H1 (cell line): ENCODE data around the gene TMEM117. TPM values are rescaled to one million over a fixed set of nuclear protein-coding genes. Genes with fewer than 3 reads are reported as not detected.

Experiments
- CTCF ChIA-PET: fragments of 300-600 bp; sonication (Branson Sonifier 250); formaldehyde crosslinking; loops from one replicate; lab custom pipeline; 2021; ENCODE audit not compliant: partially characterized antibody; lab: Charles Lee
- POLR2A ChIA-PET: fragments of 300-600 bp; sonication (Branson Sonifier 250); formaldehyde crosslinking; loops from one replicate; lab custom pipeline; 2021; ENCODE audit warnings: inconsistent platforms; ENCODE audit not compliant: partially characterized antibody; lab: Charles Lee
- DNase-seq, 2 experiments: peaks; one replicate each; pipeline versions ENCODE4 v3.0.0 to v3.0.0-alpha.2; 2010 to 2022; ENCODE audit warnings: low spot score in 2 of 2, low read depth in 1 of 2, mixed read lengths in 1 of 2
- FAIRE-seq: peaks from 2 replicates; lab custom pipeline; 2011; peaks lifted over from hg19 to GRCh38; lab: Jason Lieb, UNC
- H2AFZ ChIP-seq: 2 replicates; pipeline ENCODE4 v1.8.1; 2012; ENCODE audit warnings: low read length, inconsistent platforms
- H2AK5ac ChIP-seq: 2 replicates; pipeline ENCODE4 v1.6.1; 2013; ENCODE audit warnings: low read depth, low read length
- H2BK120ac ChIP-seq: replicated peaks from 2 replicates; pipeline ENCODE3; 2013; ENCODE audit warnings: low read depth, low read length, inconsistent platforms
- H2BK12ac ChIP-seq: 2 replicates; pipeline ENCODE4 v1.6.1; 2013; ENCODE audit warnings: low read depth, low read length
- H2BK15ac ChIP-seq: 2 replicates; pipeline ENCODE4 v1.6.1; 2013; ENCODE audit warnings: low read length
- H2BK20ac ChIP-seq: 2 replicates; pipeline ENCODE4 v1.6.1; 2013; ENCODE audit warnings: low read length
- H2BK5ac ChIP-seq: 2 replicates; pipeline ENCODE4 v1.6.1; 2013; ENCODE audit warnings: low read depth, low read length
- H3K14ac ChIP-seq: 2 replicates; pipeline ENCODE4 v1.6.1; 2013; ENCODE audit warnings: inconsistent platforms; ENCODE audit not compliant: insufficient read length
- H3K18ac ChIP-seq: 2 replicates; pipeline ENCODE4 v1.6.1; 2013; ENCODE audit warnings: low read length; ENCODE audit errors: extremely low read depth
- H3K23ac ChIP-seq: 2 replicates; pipeline ENCODE4 v1.6.1; 2013; ENCODE audit warnings: inconsistent platforms; ENCODE audit not compliant: insufficient read length
- H3K23me2 ChIP-seq: 2 replicates; pipeline ENCODE4 v1.6.1; 2013; ENCODE audit warnings: low read depth, low read length
- H3K27ac ChIP-seq: 2 replicates; pipeline ENCODE4 v1.6.1; 2011; ENCODE audit warnings: low read depth, low read length, inconsistent platforms
- H3K27me3 ChIP-seq, 4 experiments: replicated peaks in 1 of 4; 1 replicate in 1 of 4; 2 replicates in 3 of 4; pipeline versions ENCODE4 v1.6.1 to v1.8.1; 2011 to 2013; ENCODE audit warnings: low read length in 3 of 4, mild to moderate bottlenecking in 3 of 4, inconsistent platforms in 2 of 4, mixed read lengths in 2 of 4, moderate library complexity in 1 of 4; ENCODE audit not compliant: control insufficient read depth in 3 of 4, insufficient read depth in 3 of 4; ENCODE audit errors: extremely low read depth in 1 of 4
- H3K36me3 ChIP-seq, 4 experiments: 2 replicates each; pipeline versions ENCODE4 v1.6.1 to v1.8.1; 2011 to 2013; ENCODE audit warnings: mild to moderate bottlenecking in 4 of 4, low read length in 3 of 4, moderate library complexity in 2 of 4, control low read depth in 1 of 4, inconsistent platforms in 1 of 4; ENCODE audit not compliant: insufficient read depth in 4 of 4, control insufficient read depth in 2 of 4
- H3K4ac ChIP-seq: replicated peaks from 2 replicates; pipeline ENCODE3; 2013; ENCODE audit warnings: low read length, low read depth, mixed read lengths, inconsistent platforms; ENCODE audit not compliant: insufficient read length
- H3K4me1 ChIP-seq, 4 experiments: replicated peaks in 1 of 4; 1 replicate in 1 of 4; 2 replicates in 3 of 4; pipeline versions ENCODE4 v1.6.1 to v1.8.1; 2011 to 2013; ENCODE audit warnings: low read length in 3 of 4, inconsistent platforms in 2 of 4, mixed read lengths in 1 of 4; ENCODE audit not compliant: insufficient read depth in 4 of 4, control insufficient read depth in 3 of 4
- H3K4me2 ChIP-seq, 2 experiments: 2 replicates each; pipeline versions ENCODE4 v1.6.1 to v1.8.1; 2011 to 2013; ENCODE audit warnings: low read depth in 2 of 2, low read length in 2 of 2, control low read depth in 1 of 2, inconsistent platforms in 1 of 2, mild to moderate bottlenecking in 1 of 2; ENCODE audit not compliant: insufficient read depth in 1 of 2
- H3K4me3 ChIP-seq, 4 experiments: fragments of 200-600, 300-600 bp in 1 of 4; sonication (generic), shearing (Covaris generic), sonication (Bioruptor Twin) in 1 of 4; 2 replicates each; pipeline versions ENCODE4 v1.5.1 to v1.8.1; 2011 to 2016; ENCODE audit warnings: low read length in 4 of 4, low read depth in 3 of 4, control low read depth in 2 of 4, inconsistent platforms in 2 of 4, mild to moderate bottlenecking in 2 of 4, mixed read lengths in 1 of 4, moderate library complexity in 1 of 4; ENCODE audit not compliant: insufficient read depth in 2 of 4; ENCODE audit errors: extremely low read depth in 1 of 4
- H3K56ac ChIP-seq: replicated peaks from 2 replicates; pipeline ENCODE3; 2013; ENCODE audit warnings: low read depth, mild to moderate bottlenecking, mixed read lengths, low read length, inconsistent platforms; ENCODE audit not compliant: insufficient read length
- H3K79me1 ChIP-seq: 2 replicates; pipeline ENCODE4 v1.6.1; 2013; ENCODE audit warnings: low read depth, low read length, control low read depth
- H3K79me2 ChIP-seq, 2 experiments: 2 replicates each; pipeline versions ENCODE4 v1.6.1 to v1.8.1; 2012 to 2013; ENCODE audit warnings: low read length in 2 of 2, mild to moderate bottlenecking in 2 of 2, inconsistent platforms in 1 of 2; ENCODE audit not compliant: insufficient read depth in 2 of 2, control insufficient read depth in 1 of 2
- H3K9ac ChIP-seq, 4 experiments: replicated peaks in 1 of 4; 1 replicate in 1 of 4; 2 replicates in 3 of 4; pipeline versions ENCODE4 v1.6.1 to v1.8.1; 2011 to 2013; ENCODE audit warnings: low read depth in 3 of 4, low read length in 3 of 4, control low read depth in 2 of 4, mild to moderate bottlenecking in 2 of 4, moderate library complexity in 2 of 4, inconsistent platforms in 1 of 4; ENCODE audit errors: extremely low read depth in 1 of 4
- H3K9me3 ChIP-seq, 2 experiments: 2 replicates each; pipeline versions ENCODE4 v1.6.1 to v1.8.1; 2012 to 2013; ENCODE audit warnings: mild to moderate bottlenecking in 2 of 2, moderate library complexity in 2 of 2, control low read depth in 1 of 2, inconsistent platforms in 1 of 2, low read depth in 1 of 2, low read length in 1 of 2, mixed read lengths in 1 of 2; ENCODE audit not compliant: insufficient read depth in 2 of 2
- H4K20me1 ChIP-seq, 2 experiments: replicated peaks in 1 of 2; 2 replicates each; pipeline versions ENCODE3 to v1.8.1; 2011 to 2013; ENCODE audit warnings: inconsistent platforms in 2 of 2, low read length in 2 of 2, mild to moderate bottlenecking in 1 of 2; ENCODE audit not compliant: insufficient read depth in 2 of 2, control insufficient read depth in 1 of 2
- H4K5ac ChIP-seq: 2 replicates; pipeline ENCODE4 v1.6.1; 2013; ENCODE audit warnings: low read length, low read depth, mixed read lengths, inconsistent platforms; ENCODE audit not compliant: insufficient read length
- H4K8ac ChIP-seq: 2 replicates; pipeline ENCODE4 v1.8.0; 2013; ENCODE audit warnings: mild to moderate bottlenecking, moderate library complexity, low read length, inconsistent platforms; ENCODE audit not compliant: insufficient read depth; ENCODE audit errors: extremely low read depth
- H4K91ac ChIP-seq: replicated peaks from 2 replicates; pipeline ENCODE3; 2013; ENCODE audit warnings: low read length, mixed read lengths, inconsistent platforms; ENCODE audit not compliant: insufficient read length
- CBX5 ChIP-seq: fragments of 300-800, 300-1000 bp; sonication (generic); IDR thresholded peaks from 2 replicates; pipeline ENCODE4 v1.7.1; 2016; ENCODE audit warnings: antibody characterized with exemption, low read length, low read depth
- CBX8 ChIP-seq: fragments of 300-800, 300-1000 bp; sonication (generic); IDR thresholded peaks from 2 replicates; pipeline ENCODE4 v1.7.1; 2016; ENCODE audit warnings: low read depth, low read length, borderline replicate concordance
- CTBP2 ChIP-seq: IDR thresholded peaks from 2 replicates; pipeline ENCODE4 v1.7.0; 2011; ENCODE audit warnings: borderline replicate concordance, mild to moderate bottlenecking, moderate library complexity, mixed read lengths, low read length; ENCODE audit not compliant: insufficient read depth, insufficient read length
- EZH2 ChIP-seq: fragments of 200-600 bp; sonication (generic); IDR thresholded peaks from 2 replicates; pipeline ENCODE4 v1.7.1; 2012; ENCODE audit warnings: low read depth, mild to moderate bottlenecking, moderate library complexity, low read length, inconsistent platforms; ENCODE audit not compliant: severe bottlenecking
- KDM4A ChIP-seq: IDR thresholded peaks from one replicate; pipeline ENCODE4 v1.7.1; 2012; ENCODE audit warnings: low read depth, mild to moderate bottlenecking, moderate library complexity, low read length, inconsistent platforms; ENCODE audit not compliant: severe bottlenecking
- POU5F1 ChIP-seq: IDR thresholded peaks from 2 replicates; pipeline ENCODE4 v1.6.1; 2011; ENCODE audit warnings: low read depth, mild to moderate bottlenecking, low read length, moderate library complexity
- SRF ChIP-seq: IDR thresholded peaks from 2 replicates; pipeline ENCODE4 v1.6.1; 2011; ENCODE audit warnings: mild to moderate bottlenecking, low read depth, low read length, moderate library complexity
- TAF7 ChIP-seq: optimal IDR thresholded peaks from 2 replicates; pipeline ENCODE3; 2011; ENCODE audit warnings: low read depth, mild to moderate bottlenecking, inconsistent platforms, low read length, moderate library complexity, borderline replicate concordance
- WGBS, 2 experiments: shearing (Covaris generic) in 1 of 2; methylation state at CpG; one replicate each; pipeline versions ENCODE4 v1.1.6 to v1.1.7; 2013 to 2015; ENCODE audit warnings: low lambda C conversion rate in 2 of 2, mixed read lengths in 2 of 2, inconsistent platforms in 1 of 2, low coverage in 1 of 2, missing lambda C conversion rate in 1 of 2; ENCODE audit not compliant: insufficient replicate concordance in 2 of 2, insufficient coverage in 1 of 2, insufficient read length in 1 of 2; ENCODE audit errors: extremely low coverage in 1 of 2, missing lambda C conversion rate in 1 of 2; 5-methylcytosine and 5-hydroxymethylcytosine counted together
- polyA plus RNA-seq, 7 experiments: library from polyadenylated mRNA; depleted of rRNA in 3 of 7; stranded (reverse) in 5 of 7; unstranded in 2 of 7; fragments of >200 nt in 5 of 7; fragments of 200-250 nt in 2 of 7; gene quantifications; 1 replicate in 5 of 7; 2 replicates in 1 of 7; 4 replicates in 1 of 7; pipeline versions ENCODE4 v1.2.1 to v1.2.3, GENCODE V29; 2011 to 2013; ENCODE audit warnings: missing spikeins in 2 of 7, mixed read lengths in 2 of 7
- total RNA-seq: library from RNA; stranded (reverse); fragmentation: NEBNext Ultra II Directional; extraction: Animal tissue kit (Norgen Biotek cat#: 25700); gene quantifications from 2 replicates; pipeline ENCODE4 v1.2.1, GENCODE V29; 2021
- TF ChIP-seq, protein P1 (sequence below), 3 experiments: IDR thresholded peaks; 1 replicate in 2 of 3; 2 replicates in 1 of 3; pipeline versions ENCODE4 v1.5.1 to v1.6.1; 2011; ENCODE audit warnings: low read length in 3 of 3, mild to moderate bottlenecking in 3 of 3, inconsistent platforms in 2 of 3, low read depth in 1 of 3, moderate library complexity in 1 of 3; ENCODE audit not compliant: insufficient read depth in 1 of 3; ENCODE audit errors: control extremely low read depth in 1 of 3
- TF ChIP-seq, protein P2 (sequence below): IDR thresholded peaks from 2 replicates; pipeline ENCODE4 v1.6.1; 2011; ENCODE audit warnings: low read depth, mild to moderate bottlenecking, low read length; ENCODE audit not compliant: insufficient read depth

Gene TMEM117
- total and polyA plus RNA-seq, 2 of the 8 experiments (the other 6 are each of a cell fraction or from before 2014, with no cell fraction given) = 0.80 to 1.4 TPM

DNA sequence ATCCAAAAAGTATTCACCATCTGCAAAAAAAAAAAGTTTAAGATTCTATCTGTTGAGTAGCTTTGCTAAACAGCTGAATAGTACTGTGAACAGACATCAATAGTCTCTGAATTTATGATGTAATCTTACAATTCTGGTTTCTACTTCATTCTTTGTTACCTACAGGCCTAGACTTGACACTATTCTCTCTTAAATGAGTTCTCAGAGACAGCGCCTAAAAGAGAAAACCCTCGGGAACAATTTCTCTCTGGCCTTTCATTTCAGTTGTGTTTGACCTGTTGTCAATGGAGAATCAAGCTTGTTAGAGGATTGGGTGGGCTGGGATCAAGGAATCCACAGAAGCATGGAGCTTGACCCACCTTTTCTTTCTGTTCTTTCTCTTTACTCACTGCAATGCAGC, 23.8 kb upstream of the TMEM117 start:
- no peak overlapping the region for H3K14ac ChIP-seq
- no peaks in the 10 kb centered on the region for H3K27me3 ChIP-seq
- WGBS, 2 experiments = 87% methylated on average over 2 of the region's 2 CpGs; no CpG with 5 or more reads in 1 of the 2 experiments
- no peak overlapping the region for H4K8ac ChIP-seq
- H2AFZ ChIP-seq = 0 out of 2 replicates have a peak overlapping the region, but pooled peaks have one; percentile 1
- DNase-seq = no peak
- no peak overlapping the region for H4K5ac ChIP-seq
- no peaks in the 10 kb centered on the region for H4K20me1 ChIP-seq
- no peak overlapping the region for H2AK5ac ChIP-seq
- H3K36me3 ChIP-seq = no peaks in the 10 kb centered on the region
- no peaks in the 10 kb centered on the region for H3K79me2 ChIP-seq
- H2BK20ac ChIP-seq = no peak overlapping the region
- no peak overlapping the region for H3K23ac ChIP-seq
- H2BK15ac ChIP-seq = no peak overlapping the region
- H3K4me3 ChIP-seq = no peak overlapping the region
- no peak overlapping the region for H3K56ac ChIP-seq
- no peak overlapping the region for H2BK5ac ChIP-seq
- CTCF ChIA-PET = no interaction called here
- no peak overlapping the region for H3K27ac ChIP-seq
- POLR2A ChIA-PET = no interaction called here
- no peaks in the 10 kb centered on the region for H3K9me3 ChIP-seq
- H2BK12ac ChIP-seq = no peak overlapping the region
- H3K9ac ChIP-seq = no peak overlapping the region
- no peak overlapping the region for H3K18ac ChIP-seq
- H3K79me1 ChIP-seq = no peaks in the 10 kb centered on the region
- FAIRE-seq = no peak
- H3K4ac ChIP-seq = no peak overlapping the region
- peaks cover 3% of the 10 kb centered on the region; the same call in 1 of the 2 replicates for H3K23me2 ChIP-seq
- H2BK120ac ChIP-seq = no peak overlapping the region
- no peak overlapping the region for H3K4me2 ChIP-seq
- H4K91ac ChIP-seq = no peak overlapping the region
- H3K4me1 ChIP-seq = peaks cover 0 to 5% (median 1%) of the 10 kb centered on the region in 4 experiments; a peak in 1 of 7 replicates
- TF ChIP-seq CBX5 = no peak
- TF ChIP-seq KDM4A = no peak
- TF ChIP-seq EZH2 = no peak
- TF ChIP-seq, protein P1, sequence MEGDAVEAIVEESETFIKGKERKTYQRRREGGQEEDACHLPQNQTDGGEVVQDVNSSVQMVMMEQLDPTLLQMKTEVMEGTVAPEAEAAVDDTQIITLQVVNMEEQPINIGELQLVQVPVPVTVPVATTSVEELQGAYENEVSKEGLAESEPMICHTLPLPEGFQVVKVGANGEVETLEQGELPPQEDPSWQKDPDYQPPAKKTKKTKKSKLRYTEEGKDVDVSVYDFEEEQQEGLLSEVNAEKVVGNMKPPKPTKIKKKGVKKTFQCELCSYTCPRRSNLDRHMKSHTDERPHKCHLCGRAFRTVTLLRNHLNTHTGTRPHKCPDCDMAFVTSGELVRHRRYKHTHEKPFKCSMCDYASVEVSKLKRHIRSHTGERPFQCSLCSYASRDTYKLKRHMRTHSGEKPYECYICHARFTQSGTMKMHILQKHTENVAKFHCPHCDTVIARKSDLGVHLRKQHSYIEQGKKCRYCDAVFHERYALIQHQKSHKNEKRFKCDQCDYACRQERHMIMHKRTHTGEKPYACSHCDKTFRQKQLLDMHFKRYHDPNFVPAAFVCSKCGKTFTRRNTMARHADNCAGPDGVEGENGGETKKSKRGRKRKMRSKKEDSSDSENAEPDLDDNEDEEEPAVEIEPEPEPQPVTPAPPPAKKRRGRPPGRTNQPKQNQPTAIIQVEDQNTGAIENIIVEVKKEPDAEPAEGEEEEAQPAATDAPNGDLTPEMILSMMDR (IDR thresholded peaks at IDR 0.05; ENCODE audit: control extremely low read depth in 1 of 3, insufficient read depth in 1 of 3, low read depth in 1 of 3, low read length in 3 of 3) = no peak
- TF ChIP-seq, protein P2, sequence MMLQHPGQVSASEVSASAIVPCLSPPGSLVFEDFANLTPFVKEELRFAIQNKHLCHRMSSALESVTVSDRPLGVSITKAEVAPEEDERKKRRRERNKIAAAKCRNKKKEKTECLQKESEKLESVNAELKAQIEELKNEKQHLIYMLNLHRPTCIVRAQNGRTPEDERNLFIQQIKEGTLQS = no peak
- TF ChIP-seq POU5F1 = no peak
- TF ChIP-seq TAF7 = no peak
- TF ChIP-seq CBX8 = no peak
- TF ChIP-seq CTBP2 = no peak
- no peak for TF ChIP-seq SRF
